Measurements from ENCODE around the gene MAP4K2. TPM values are rescaled to one million over a fixed set of nuclear protein-coding genes. Genes with fewer than 3 reads are reported as not detected.

Gene MAP4K2
- total RNA-seq, 1 experiment from 2014 or later = 34.3 TPM

- peaks cover 21% of the 10 kb centered on the region for H4K20me1 ChIP-seq (ENCODE audit: insufficient read depth)
- H3K27me3 ChIP-seq (ENCODE audit: insufficient read depth, low read depth) = no peaks in the 10 kb centered on the region
- ChIA-PET POLR2A (ENCODE audit: unreplicated experiment) (no interaction called here), CTCF (no interaction called here)
- DNase-seq = no peak
- intact Hi-C loops (cut with micrococcal nuclease; ENCODE audit: unreplicated experiment) = no loop called here
- 0 out of 2 replicates have a peak, but pooled peaks cover 1% of the 10 kb centered on the region for H3K36me3 ChIP-seq (ENCODE audit: low read depth)
- no peaks in the 10 kb centered on the region for H3K79me2 ChIP-seq (ENCODE audit: low read depth)
- no peak overlapping the region for H2AFZ ChIP-seq
- no peaks in the 10 kb centered on the region for H3K9me2 ChIP-seq (ENCODE audit: insufficient read depth)
- H3K4me1 ChIP-seq (replicated peaks; ENCODE audit: insufficient read depth) = no peaks in the 10 kb centered on the region
- peaks cover 50% of the 10 kb centered on the region for H3F3A ChIP-seq (ENCODE audit: insufficient read depth, low read depth)
- no peak overlapping the region for H3K4me3 ChIP-seq
- no peak overlapping the region for H3K4me2 ChIP-seq
- no TSS peak for BruUV-seq (replicated peaks)
- no peak overlapping the region for H3K27ac ChIP-seq
- H3K9me3 ChIP-seq (ENCODE audit: insufficient read depth, low read depth) = no peaks in the 10 kb centered on the region
- TF ChIP-seq CTCF (conservative IDR thresholded peaks at IDR 0.05) = no peak
- no peak for TF ChIP-seq EZH2 (IDR thresholded peaks at IDR 0.05; ENCODE audit: low read depth)
Observed at GRCh38 chr11:64758330-64759079, 44.5 kb downstream of the MAP4K2 start.

DNA sequence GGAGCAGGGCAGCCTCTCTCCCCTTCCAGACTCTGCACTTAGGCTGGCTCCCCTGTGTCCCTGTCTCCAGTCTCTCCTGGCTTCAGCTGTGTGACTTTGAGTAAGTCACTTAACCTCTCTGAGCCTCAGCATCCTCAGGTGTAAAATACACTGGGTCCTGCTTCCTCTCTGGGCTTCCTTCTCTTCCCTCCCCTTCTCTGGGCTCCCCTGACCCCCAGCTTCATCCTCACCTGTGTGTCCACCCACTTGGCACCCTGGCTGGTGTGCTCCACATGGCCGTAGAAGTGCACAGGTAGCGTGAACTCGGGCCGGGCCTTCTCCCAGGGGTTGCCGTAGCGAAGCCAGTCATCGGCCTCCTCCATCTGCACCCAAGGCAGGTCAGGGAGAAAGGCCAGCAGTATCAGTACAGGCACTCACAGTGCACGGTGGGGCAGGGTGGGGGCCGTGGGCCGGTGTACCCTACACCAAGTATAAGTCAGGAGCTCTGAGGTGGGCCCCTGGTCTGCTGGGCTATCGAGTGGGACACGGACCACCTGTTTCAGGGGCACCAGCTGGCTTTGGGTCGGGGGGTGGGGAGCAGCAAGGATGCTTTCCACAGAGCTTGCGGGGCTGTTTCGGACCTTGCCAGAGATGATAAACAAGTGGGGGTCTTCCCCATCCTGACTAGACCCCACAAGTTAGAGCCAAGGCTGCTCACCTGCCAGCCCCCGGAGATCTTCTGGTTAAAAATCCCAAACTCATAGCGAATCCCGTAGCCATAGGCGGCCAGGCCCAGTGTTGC is 45.3 kb downstream of the MAP4K2 start:
- Histone ChIP-seq H3K4me3 (no peak overlapping the region), H3K27me3 (ENCODE audit: insufficient read depth, low read depth) (no peaks in the 10 kb centered on the region), H3K4me1 (replicated peaks; ENCODE audit: insufficient read depth) (no peaks in the 10 kb centered on the region), H3K9me2 (ENCODE audit: insufficient read depth) (no peaks in the 10 kb centered on the region), H2AFZ (no peak overlapping the region), H4K20me1 (ENCODE audit: insufficient read depth) (peaks cover 16% of the 10 kb centered on the region; the same call in 1 of the 2 replicates), H3K79me2 (ENCODE audit: low read depth) (no peaks in the 10 kb centered on the region), H3K4me2 (no peak overlapping the region), H3F3A (ENCODE audit: insufficient read depth, low read depth) (peaks cover 43% of the 10 kb centered on the region), H3K9me3 (ENCODE audit: insufficient read depth, low read depth) (no peaks in the 10 kb centered on the region), H3K36me3 (ENCODE audit: low read depth) (no peaks in the 10 kb centered on the region), H3K27ac (no peak overlapping the region)
- TF ChIP-seq CTCF (conservative IDR thresholded peaks at IDR 0.05) (no peak), EZH2 (IDR thresholded peaks at IDR 0.05; ENCODE audit: low read depth) (no peak)
- ChIA-PET POLR2A (ENCODE audit: unreplicated experiment) (no interaction called here), CTCF (no interaction called here)
- intact Hi-C loops (cut with micrococcal nuclease; ENCODE audit: unreplicated experiment) = no loop called here
- no TSS peak for BruUV-seq (replicated peaks)
- DNase-seq = no peak

GRCh38 chr11:64755681-64756361 is 47.2 kb downstream of the MAP4K2 start:
- Histone ChIP-seq H3K79me2 (ENCODE audit: low read depth) (no peaks in the 10 kb centered on the region), H3K9me3 (ENCODE audit: insufficient read depth, low read depth) (no peaks in the 10 kb centered on the region), H3K36me3 (ENCODE audit: low read depth) (no peaks in the 10 kb centered on the region), H3K4me3 (no peak overlapping the region), H3K27me3 (ENCODE audit: insufficient read depth, low read depth) (no peaks in the 10 kb centered on the region), H4K20me1 (ENCODE audit: insufficient read depth) (peaks cover 5% of the 10 kb centered on the region; the same call in 1 of the 2 replicates), H3K27ac (no peak overlapping the region), H3K4me1 (replicated peaks; ENCODE audit: insufficient read depth) (no peaks in the 10 kb centered on the region), H3K9me2 (ENCODE audit: insufficient read depth) (no peaks in the 10 kb centered on the region), H3K4me2 (no peak overlapping the region), H2AFZ (no peak overlapping the region), H3F3A (ENCODE audit: insufficient read depth, low read depth) (peaks cover 24% of the 10 kb centered on the region)
- TF ChIP-seq CTCF (conservative IDR thresholded peaks at IDR 0.05) = no peak
- no peak for TF ChIP-seq EZH2 (IDR thresholded peaks at IDR 0.05; ENCODE audit: low read depth)
- CTCF ChIA-PET = interaction anchor here (0.6 kb wide), 1 partner anchor 22 kb away, joined by 3 read pairs; no protein-coding TSS in a partner anchor
- intact Hi-C loops (cut with micrococcal nuclease; ENCODE audit: unreplicated experiment) = no loop called here
- POLR2A ChIA-PET (ENCODE audit: unreplicated experiment) = no interaction called here
- BruUV-seq (replicated peaks) = no TSS peak
- no peak for DNase-seq
